GM19463 (cell line): Measurements from ENCODE around the gene SLC30A2.

Experiments
- ATAC-seq: cut with Tn5 transposase; IDR thresholded peaks from one replicate; pipeline ENCODE4 v1.9.1; 2021; ENCODE audit warnings: mild to moderate bottlenecking, moderate library complexity; ENCODE audit not compliant: unreplicated experiment

The SLC30A2 gene

DNA sequence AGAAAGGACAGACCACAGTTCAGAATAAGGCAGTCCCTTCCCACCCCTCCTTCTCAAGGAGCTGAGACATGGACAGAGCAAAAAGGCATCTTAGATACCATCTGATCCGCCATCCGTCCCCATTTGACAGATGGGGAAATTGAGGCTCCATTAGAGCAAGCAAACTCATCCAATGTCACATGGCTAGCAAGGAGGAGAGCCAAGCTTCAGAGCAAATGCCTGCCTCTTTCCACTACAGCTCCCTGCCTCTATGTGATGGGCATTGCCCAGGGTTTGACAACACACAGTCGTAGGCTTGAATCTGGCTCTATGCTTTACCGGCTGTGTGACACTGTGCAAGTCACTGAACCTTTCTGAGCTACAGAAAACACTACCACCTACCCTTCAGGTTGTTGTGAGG, 3.9 kb downstream of the SLC30A2 start:
- no peak for ATAC-seq

DNA sequence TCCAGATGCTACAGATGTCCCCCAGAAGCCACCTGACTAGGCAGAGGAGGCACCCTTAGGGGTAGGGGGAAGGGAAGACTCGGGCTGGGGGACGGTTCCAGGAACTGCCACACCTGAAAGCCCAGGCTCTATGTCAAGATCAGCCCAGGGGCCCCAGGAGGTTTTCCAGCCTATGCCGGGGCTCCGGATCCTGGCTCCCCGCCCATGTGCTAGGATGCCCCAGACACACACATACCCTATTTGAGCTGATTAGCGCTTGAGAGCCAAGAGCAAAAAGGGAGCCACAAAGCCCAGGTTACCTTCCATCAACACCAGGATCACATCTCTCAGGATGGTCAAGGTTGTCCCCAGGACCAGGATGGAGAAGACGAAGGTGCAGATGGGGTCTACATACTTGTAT, 4.5 kb downstream of the SLC30A2 start:
- no peak for ATAC-seq

DNA sequence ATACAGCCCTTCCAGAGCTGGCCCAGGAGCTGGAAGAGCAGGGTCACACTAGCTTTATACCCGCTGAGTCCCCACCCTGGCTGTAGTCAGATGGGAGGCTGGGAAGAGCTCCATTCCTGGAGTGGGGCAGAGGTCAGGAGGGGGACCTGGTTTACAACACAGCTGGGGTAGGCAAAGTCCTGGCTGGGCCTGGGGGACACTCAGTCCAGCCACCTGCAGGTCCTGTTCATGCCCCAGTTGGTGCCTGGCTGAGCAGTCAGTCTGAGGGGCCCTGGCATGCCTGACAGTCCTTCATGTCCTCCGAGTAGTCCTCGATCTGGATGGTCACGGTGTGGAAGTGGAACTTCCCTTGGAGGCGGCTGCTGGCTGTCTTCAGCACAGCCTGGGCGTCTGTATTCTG, 7.0 kb downstream of the SLC30A2 start:
- ATAC-seq: no peak

DNA sequence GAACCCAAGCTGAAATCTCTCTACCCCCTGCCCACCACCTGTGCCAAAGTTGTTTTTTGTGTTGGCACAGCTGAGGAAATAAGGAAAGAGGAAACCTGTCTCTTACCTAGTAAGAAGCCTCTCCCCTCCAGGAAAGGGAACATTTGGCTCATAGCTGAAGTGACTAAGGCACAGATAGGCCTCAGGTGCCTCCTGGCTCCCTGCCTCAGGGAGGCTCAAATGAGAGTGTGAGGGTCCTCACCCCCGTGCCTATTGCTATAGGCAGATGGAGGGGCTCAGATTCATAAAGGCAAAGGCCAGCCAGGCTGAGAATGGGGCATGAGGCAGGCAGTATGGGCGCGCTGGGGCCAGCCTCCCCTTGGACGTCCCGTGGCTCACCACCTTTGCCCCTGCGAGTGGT, 7.4 kb downstream of the SLC30A2 start:
- ATAC-seq: no peak

DNA sequence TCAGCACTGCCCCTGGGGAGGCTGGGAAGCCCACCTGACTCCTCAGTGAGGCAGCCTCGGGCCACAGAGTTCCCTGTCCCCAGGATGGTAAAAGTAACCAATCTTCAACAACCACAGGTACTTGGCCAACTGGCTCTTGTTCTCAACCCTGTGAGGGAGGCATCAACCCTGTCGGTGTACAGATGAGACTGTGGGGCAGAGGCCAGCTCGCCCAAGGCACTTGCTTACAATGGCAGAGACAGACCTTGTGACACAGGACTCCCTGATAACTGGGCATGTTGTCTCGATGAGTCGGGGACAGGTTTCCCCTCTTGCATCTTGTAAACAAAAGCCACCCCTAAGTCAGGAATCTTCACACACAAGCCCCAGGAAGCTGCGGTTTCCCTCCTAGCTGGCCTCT, 8.0 kb downstream of the SLC30A2 start:
- no peak for ATAC-seq

DNA sequence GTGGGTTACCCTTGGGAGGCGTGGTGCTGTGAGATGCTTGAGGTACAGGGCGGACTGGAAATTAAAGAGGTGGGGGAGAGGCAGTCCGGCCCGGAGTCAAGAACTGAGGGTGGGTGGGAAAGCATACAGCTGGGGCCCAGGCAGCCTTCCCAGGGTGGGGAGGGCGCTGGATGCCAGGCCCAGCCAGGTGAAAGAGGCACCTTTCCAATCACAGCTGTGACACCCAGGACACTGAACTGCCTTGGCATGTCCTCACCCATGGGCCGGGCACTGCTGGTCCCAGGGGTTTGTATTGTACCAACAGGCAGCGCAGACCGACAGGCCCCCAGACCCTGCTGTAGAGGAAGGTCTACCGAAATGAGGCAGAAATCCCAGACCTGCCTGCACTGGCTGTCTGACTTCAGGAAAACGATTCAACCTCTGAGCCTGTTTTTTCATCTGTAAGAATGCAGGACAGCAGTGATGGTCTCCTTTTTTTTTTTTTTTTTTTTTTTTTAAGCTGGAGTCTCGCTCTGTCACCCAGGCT, 9.1 kb downstream of the SLC30A2 start:
- no peak for ATAC-seq

DNA sequence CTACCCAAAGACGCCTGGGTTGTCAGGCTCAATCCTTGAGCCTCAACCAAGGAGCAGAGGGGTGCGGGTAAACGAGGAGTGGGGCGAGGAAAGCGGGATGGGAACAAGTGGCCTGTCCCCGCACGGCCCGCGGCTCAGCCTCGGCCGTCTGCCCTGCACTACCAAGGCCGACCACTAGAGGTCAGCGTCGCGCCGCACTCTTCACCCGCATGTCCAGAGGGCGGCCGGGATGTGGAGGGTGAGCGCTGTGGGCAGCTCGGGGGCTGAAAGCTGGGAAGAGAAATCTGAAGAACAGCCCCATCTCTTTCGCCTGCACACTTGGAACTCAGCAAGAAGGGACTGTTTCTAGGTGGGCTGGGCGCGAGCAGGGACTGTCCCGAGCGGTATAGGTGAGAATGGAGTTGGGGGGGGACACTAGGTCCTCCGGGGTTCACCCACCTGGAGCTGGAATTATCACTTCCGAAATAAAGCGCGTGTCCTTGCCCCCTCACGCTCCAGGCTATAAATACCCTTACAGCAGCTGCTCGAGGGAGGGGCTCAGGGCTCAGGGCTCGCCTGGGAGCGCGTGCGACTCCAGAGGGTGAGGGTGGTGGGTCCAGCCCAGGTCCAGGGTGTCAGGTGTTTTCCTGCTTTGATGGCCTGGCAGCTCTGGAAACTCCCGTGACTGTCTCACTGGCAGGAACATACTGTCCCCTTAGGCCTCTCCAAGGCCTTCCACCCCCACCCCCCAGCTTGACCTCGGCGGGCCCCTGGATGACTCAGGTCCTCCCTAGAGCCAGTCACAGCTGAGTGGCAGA, 9.8 kb downstream of the SLC30A2 start:
- peak; percentile 67 for ATAC-seq

DNA sequence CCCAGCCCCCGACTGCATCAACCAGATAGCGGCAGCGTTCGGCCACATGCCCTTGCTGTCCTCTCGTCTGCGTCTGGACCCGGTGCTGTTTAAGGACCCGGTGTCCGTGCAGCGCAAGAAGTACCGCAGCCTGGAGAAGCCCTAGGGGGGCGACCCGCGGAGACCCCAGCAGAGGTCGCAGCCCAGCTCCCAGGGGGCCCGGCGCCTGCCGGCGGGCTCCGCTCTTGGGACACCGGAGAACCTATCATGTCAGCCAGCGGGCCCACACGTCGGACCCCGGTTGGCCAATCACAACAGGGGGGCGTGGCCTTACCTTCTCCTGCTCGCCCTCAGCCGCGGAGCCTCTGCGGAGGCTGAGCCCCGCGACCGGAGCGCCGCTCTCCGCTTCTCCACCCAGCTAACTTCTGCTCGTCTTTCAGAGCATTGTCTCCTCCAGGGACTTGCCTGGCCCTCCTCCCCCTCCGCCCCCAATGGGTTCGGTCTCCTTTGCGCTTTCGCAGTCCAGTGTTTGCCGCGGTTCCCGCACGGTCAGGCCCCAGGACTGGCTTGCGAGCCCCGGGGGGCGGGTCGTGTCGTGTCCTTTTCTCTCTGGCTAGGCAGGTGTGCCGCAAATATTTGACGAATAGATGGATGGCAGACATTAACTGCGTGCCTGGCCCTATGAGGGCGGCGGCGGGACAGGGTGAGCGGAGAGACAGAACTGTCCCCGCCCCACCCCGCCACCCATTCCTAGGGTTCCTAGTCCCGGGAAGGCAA, 10.5 kb downstream of the SLC30A2 start:
- ATAC-seq: peak; percentile 89

DNA sequence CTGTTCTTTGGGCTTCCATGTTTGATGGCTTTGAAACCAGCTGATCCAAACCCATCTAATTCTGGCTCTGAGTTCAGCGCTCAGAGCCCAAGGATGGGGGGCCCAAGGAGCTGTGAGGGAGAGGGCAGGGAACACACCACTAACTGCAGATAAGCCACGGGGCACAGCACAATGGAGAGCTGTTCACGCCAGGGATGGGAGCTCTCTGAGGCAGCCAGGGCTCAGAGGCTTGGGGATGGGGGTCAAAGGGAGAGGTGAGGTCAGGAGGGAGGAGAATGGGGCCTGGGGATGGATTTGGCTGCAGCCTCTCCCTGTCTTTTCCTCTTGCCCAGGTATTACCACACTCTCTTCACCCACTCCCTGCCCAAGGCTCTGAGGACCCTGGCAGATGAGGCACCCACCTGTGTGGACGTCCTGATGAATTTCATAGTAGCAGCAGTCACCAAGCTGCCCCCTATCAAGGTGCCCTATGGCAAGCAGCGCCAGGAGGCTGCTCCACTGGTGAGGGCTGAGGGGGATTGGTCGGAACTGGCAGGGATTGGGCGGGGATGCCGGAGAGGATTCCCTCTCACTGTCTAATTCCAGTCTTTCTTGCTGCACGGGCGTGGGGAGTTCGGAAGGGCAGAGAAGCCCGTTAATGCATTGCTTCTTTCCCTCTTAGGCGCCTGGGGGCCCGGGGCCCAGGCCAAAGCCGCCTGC, 11.3 kb downstream of the SLC30A2 start:
- ATAC-seq: no peak

DNA sequence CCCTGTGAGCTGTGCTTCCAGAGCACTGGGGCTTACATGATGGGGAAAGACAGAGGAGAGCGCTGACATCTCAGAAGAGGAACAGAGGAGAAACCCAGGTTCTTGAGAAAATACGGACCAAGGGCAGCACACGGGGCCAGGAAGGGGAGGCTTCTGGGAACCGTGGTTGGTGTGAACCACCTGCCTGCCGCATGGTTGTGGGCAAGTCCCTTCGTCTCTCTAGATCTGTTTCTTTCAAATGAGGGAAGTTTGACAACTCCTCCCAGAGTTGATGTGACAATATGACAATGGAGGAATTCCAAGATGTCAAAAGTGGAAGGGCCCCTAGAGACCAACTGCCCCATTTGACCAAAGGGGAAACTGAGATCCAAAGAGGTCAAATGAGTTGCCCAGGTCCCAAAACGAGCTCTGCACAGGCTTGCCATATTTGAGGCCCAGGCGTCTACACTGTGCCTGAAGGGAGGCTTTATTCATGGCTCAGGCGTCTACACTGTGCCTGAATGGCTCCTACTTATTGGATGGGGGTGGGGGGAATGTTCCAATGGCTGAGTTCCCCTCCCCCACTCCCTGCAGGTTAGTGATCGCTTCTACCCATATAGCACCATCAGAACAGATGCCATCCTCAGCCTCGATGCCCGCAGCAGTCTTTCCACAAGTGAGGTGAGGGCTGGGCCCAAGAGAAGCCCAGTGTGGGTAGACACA, 13.1 kb downstream of the SLC30A2 start:
- no peak for ATAC-seq

DNA sequence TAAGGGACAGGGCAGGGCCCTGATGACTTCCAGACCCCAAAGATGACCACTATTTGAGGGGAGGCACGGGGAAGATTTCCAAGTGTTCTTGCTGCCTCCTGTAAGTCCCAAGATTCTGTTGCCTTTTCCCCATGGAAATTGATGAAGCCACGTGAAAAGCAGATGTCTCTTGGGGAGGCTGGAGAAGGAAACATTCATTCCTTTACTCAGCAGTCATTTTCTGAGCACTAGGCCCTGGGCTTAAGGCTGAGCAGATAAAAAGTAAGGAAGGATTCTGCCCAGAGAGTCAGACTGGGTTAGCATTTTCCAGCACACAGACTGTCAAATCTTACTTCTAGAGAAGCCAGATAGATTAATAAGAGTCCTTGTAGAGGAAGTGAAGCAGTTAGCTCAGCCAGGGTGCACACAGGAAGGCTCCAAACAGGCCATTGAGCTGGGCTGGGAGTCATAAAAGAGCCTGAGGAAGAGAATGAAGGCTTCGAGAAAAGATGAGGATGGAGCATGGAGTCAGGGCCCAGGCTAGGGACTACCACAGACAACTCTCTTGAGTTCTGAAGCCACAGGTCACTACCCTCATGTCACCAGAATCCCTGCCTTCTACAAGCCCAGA, 14.2 kb downstream of the SLC30A2 start:
- no peak for ATAC-seq

DNA sequence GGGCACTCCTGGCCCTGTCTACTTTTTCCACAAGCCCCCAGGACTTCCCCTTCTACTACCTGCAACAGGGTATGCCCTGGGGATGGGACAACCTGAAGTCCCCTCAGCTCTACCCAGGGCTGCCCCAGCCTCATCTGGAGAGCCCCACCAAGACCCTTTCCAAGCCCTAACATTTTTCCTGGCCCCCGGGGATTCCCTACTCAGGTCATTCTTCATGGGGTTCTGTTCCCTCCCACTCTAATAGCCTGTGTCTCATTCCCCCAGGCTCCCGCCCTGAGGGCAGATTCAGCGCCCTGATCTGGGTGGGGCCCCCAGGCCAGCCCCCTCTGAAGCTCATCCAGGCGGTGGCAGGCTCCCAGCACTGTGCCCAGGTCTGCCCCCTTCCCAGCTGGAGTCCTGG, 14.7 kb downstream of the SLC30A2 start:
- ATAC-seq: no peak

DNA sequence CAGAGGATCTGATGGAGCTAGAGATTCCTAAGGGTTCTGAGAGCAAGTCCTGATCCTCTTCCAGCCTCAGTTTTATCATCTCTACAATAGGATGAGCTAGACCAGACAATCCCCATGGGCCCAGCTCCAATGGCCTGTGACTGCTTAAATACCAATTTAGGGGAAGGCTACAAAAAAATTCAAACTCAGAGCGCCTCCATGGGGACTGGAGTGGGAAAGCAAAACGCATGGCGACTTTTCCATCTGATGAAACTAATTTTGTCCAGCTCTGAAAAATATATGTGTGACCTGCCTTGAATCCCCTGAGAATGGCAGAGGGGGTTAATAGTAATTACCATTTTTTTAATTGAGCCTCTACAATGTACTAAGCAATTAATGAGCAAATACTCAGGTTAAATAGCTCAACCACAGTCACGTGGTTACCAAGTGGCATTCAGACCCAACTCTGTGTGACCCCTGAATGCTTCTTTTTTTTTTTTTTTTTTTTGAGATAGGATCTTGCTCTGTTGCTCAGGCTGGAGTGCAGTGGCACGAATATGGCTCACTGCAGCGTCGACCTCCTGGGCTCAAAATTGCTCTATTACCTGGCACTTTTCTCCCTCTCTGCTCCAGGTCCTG, 15.9 kb downstream of the SLC30A2 start:
- ATAC-seq: no peak

DNA sequence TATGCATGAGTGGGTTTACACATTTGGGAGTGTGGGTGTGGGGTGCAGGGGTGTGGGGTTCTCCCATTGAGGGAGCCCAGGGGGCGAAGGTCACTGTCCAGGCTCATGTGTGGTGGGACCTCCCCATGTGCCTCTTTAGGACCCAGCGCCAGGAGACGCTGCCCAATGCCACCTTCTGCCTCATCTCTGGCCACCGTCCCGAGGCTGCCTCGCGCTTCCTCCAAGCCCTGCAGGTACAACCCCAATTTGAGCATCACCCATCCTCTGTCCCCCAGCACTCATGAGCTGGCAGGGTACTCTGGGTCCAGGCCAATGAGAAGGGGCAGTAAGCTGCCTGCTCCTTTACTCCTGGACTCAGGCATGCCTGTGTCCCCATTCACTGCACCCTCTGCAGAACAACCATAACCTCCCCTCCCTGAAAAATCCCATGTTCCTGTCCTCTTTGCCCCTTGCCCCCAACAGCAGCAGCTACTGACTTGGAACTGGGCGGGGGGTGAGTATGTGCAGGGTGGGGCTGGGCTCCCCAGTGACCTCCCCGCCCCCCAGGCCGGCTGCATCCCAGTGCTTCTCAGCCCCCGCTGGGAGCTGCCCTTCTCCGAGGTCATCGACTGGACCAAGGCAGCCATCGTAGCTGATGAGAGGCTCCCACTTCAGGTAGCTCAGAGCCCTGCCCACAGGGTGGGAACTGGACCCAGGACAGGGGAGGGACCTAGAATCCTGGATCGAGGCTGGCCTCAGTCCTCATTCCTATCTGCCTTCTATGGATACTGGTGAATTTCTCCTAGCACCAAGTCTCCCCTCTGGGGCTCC, 16.7 kb downstream of the SLC30A2 start:
- ATAC-seq: no peak

DNA sequence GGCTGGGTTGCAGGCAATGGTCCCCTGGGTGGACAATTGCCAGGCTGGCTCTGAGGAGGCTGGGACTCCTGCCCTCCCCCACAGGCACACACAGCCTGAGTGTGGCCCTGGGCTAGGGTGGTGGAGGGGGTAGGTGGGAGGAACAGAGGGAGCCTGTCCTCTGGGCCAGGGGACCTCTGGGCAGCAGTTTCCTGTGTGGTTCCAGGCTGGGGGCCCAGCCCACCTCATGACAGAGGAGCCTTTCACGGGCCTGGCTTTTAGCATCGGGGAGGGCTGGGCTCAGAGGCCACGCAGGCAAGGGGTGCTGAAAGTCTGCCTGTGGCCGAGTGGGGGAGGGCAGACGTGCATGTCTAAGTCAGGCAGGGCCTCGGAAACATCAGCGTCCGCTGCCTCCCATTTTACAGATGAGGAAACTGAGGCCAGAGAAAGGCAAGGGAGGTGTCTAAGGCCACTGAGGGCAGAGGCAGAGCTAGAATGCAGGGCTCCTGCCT, 17.4 kb downstream of the SLC30A2 start:
- no peak for ATAC-seq

DNA sequence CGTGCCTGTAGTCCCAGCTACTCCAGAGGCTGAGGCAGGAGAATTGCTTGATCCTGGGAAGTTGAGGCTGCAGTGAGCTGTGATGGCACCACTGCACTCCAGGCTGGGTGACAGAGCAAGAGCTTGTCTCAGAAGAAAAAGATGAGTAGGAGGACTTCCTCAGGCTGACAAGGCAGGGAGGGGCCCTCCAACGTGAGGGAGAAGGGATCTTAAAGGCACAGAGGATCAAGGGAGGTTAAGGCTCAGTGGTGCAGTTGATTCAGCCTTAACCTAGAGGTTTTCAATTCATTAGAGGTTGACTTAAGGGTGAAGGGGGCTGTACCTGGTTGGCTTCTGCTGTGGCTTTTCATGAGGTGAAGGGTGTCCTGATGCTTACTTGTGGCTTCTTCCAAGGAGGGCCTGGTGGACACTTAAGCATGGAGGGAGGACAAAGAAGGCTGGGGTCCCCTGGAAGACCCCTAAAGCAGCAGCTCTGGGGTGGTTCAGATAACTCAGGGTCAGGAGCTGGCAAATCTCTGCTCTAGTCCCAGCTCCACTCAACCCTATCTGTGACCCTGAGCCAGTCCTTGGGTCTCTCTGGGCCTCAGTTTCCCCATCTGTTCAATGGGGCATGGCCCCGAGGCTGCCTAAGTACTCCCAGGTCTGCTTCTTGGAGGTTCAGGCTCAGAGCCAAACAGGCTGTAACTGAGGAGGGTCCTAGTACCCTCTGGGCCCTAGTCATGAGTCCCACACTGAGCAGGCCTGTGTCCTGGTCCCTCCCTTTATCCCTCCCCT, 18.0 kb downstream of the SLC30A2 start:
- ATAC-seq: no peak

DNA sequence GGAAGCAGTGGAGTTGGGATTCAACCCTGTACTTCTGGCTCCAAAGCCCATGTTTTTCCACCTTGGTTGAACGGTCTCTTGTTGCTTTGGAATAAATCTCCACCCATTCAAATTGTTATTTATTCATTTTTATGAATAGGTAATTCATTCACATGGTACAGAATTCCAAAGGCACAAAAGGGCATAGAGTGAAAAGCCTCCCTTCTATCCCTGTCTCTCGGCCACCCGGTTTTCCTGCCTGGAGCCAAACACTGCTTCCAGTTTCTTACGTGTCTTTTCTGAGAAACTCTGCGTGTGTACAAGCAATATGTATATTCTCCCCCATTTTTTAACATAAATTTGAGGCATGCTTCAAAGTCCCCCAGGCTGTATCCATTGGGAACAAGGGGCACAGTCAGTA, 20.4 kb downstream of the SLC30A2 start:
- no peak for ATAC-seq

DNA sequence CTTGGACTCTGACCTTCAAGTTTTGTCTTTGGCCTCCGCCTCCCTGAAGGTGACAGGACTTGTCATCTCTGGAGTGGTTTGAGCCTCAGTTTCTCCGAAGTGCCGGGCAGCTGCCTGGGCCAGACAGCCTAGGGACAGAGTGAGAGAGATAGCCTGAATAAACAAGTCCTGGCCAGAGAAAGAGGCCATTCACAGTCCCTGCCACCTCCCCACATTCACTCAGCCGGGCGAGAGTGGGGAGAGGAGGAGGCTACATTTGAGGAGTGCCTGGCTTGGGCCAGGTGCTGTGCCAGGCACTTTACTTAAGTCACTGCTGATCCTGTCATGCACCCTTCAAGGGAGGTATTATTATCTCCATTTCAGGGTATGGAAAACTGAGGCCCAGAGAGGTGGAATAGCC, 20.9 kb downstream of the SLC30A2 start:
- ATAC-seq: no peak
